HG03558 (cell line): Measurements from ENCODE around the gene MTARC1.
A peak's percentile ranks its signal among the peaks of the same experiment; 100 is the strongest.

Experiments used
- ATAC-seq: cut with Tn5 transposase; IDR thresholded peaks from one replicate; pipeline ENCODE4 v1.9.1; 2021; ENCODE audit warnings: moderate number of reproducible peaks; ENCODE audit not compliant: unreplicated experiment; ENCODE audit errors: extremely low read depth

MTARC1 gene

GRCh38 chr1:220803401-220804201 lies 16.9 kb downstream of the MTARC1 start:
- ATAC-seq = no peak

- no peak for ATAC-seq
Observed at GRCh38 chr1:220804202-220804586, 17.5 kb downstream of the MTARC1 start.

GRCh38 chr1:220806408-220806807 lies 19.7 kb downstream of the MTARC1 start:
- ATAC-seq = no peak

- no peak for ATAC-seq
Observed at GRCh38 chr1:220807726-220808125, 21.0 kb downstream of the MTARC1 start.

- ATAC-seq = no peak
Observed at GRCh38 chr1:220808345-220809186, 21.9 kb downstream of the MTARC1 start.

GRCh38 chr1:220809187-220809550 lies 22.5 kb downstream of the MTARC1 start:
- ATAC-seq = no peak

GRCh38 chr1:220809704-220810103 lies 23.0 kb downstream of the MTARC1 start:
- ATAC-seq = no peak

GRCh38 chr1:220810179-220810653 lies 23.5 kb downstream of the MTARC1 start:
- peak; percentile 90 for ATAC-seq

GRCh38 chr1:220810963-220811362 lies 24.2 kb downstream of the MTARC1 start:
- ATAC-seq = no peak

GRCh38 chr1:220811695-220812094 lies 25.0 kb downstream of the MTARC1 start:
- ATAC-seq = no peak

- no peak for ATAC-seq
Observed at GRCh38 chr1:220812308-220812707, 25.6 kb downstream of the MTARC1 start.

GRCh38 chr1:220813013-220813412 lies 26.3 kb downstream of the MTARC1 start:
- no peak for ATAC-seq

- ATAC-seq = no peak
Observed at GRCh38 chr1:220815409-220815808, 28.7 kb downstream of the MTARC1 start.

- no peak for ATAC-seq
Observed at GRCh38 chr1:220817907-220818306, 31.2 kb downstream of the MTARC1 start.

- ATAC-seq = no peak
Observed at GRCh38 chr1:220818421-220819173, 31.9 kb downstream of the MTARC1 start.

- no peak for ATAC-seq
Observed at GRCh38 chr1:220819467-220820026, 32.8 kb downstream of the MTARC1 start.

GRCh38 chr1:220824031-220824989 lies 37.6 kb downstream of the MTARC1 start:
- ATAC-seq = no peak

- no peak for ATAC-seq
Observed at GRCh38 chr1:220825819-220826551, 39.3 kb downstream of the MTARC1 start.

- ATAC-seq = no peak
Observed at GRCh38 chr1:220826729-220827128, 40.0 kb downstream of the MTARC1 start.
